Measurements from ENCODE around the gene SH3TC1. TPM values are rescaled to one million over a fixed set of nuclear protein-coding genes. Genes with fewer than 3 reads are reported as not detected.

SH3TC1 gene
- total RNA-seq, 1 donor from 2014 or later, result 0.70 TPM

GRCh38 chr4:8290701-8290970, 91.5 kb downstream of the SH3TC1 start:
- no peak for DNase-seq (ENCODE audit: extremely low spot score, unreplicated experiment)
- no peak for TF ChIP-seq CTCF (IDR thresholded peaks at IDR 0.05)
- H3K9me3 Mint-ChIP-seq (ENCODE audit: unreplicated experiment), result no peaks in the 10 kb centered on the region
- no peak overlapping the region for H3K27ac Mint-ChIP-seq (ENCODE audit: unreplicated experiment)
- peaks cover 9% of the 10 kb centered on the region for H3K27me3 Mint-ChIP-seq (ENCODE audit: unreplicated experiment)
- H3K4me1 Mint-ChIP-seq (ENCODE audit: unreplicated experiment), result no peaks in the 10 kb centered on the region
- H3K4me3 Mint-ChIP-seq (ENCODE audit: unreplicated experiment), result no peak overlapping the region
- no peaks in the 10 kb centered on the region for H3K36me3 Mint-ChIP-seq (ENCODE audit: unreplicated experiment)

Other genes with a start within 250 kb of the SH3TC1 start
- 0.24 and 0.31 TPM in 2 replicates for gene ABLIM2, start 40.5 kb upstream of the SH3TC1 start, total RNA-seq
- 0.16 and 0.37 TPM in 2 replicates for gene HTRA3, start 70.5 kb downstream of the SH3TC1 start, total RNA-seq
- 25.2 and 25.9 TPM in 2 replicates for gene ACOX3, start 241.4 kb downstream of the SH3TC1 start, total RNA-seq
- gene TRMT44, start 241.5 kb downstream of the SH3TC1 start, total RNA-seq, result 20.4 and 24.5 TPM in 2 replicates